Retinal pigment epithelial cell (primary cell): ENCODE data around the gene PTPN3.

Source experiments
- DNase-seq: peaks from one replicate; pipeline ENCODE4 v3.0.0-alpha.2; 2010; ENCODE audit warnings: low read depth
- H3K4me3 ChIP-seq: 2 replicates; pipeline ENCODE4 v1.5.1; 2011; ENCODE audit warnings: mild to moderate bottlenecking, low read length, control low read depth, moderate library complexity
- CTCF ChIP-seq: conservative IDR thresholded peaks from 2 replicates; pipeline ENCODE4 v1.5.1; 2011; ENCODE audit warnings: low read depth, low read length, control low read depth, inconsistent platforms

Gene PTPN3

GRCh38 chr9:109504689-109505088, 6.6 kb upstream of the PTPN3 start:
- no peak for TF ChIP-seq CTCF
- no peak for DNase-seq
- H3K4me3 ChIP-seq, result no peak overlapping the region

GRCh38 chr9:109500421-109500974, 2.4 kb upstream of the PTPN3 start:
- no peak for TF ChIP-seq CTCF
- no peak for DNase-seq
- H3K4me3 ChIP-seq, result no peak overlapping the region

- no peak for TF ChIP-seq CTCF
- DNase-seq, result no peak
- H3K4me3 ChIP-seq, result peak overlapping the region; percentile 43
Observed at GRCh38 chr9:109499631-109500410, 1.7 kb upstream of the PTPN3 start.

- no peak for DNase-seq
- peak overlapping the region; percentile 39 for H3K4me3 ChIP-seq
- no peak for TF ChIP-seq CTCF
Observed at GRCh38 chr9:109499093-109499630, 1.1 kb upstream of the PTPN3 start.

- peak overlapping the region; percentile 55 for H3K4me3 ChIP-seq
- TF ChIP-seq CTCF, result no peak
- DNase-seq, result no peak
Observed at GRCh38 chr9:109497226-109498153, 617 bp downstream of the PTPN3 start.

GRCh38 chr9:109496841-109497225, 1.3 kb downstream of the PTPN3 start:
- TF ChIP-seq CTCF, result no peak
- H3K4me3 ChIP-seq, result peak overlapping the region; percentile 55
- DNase-seq, result no peak
